Measurements from ENCODE around the gene TSN.

The TSN gene

GRCh38 chr2:121748202-121748601 lies 7.2 kb upstream of the TSN start:
- H3K4me3 ChIP-seq (replicated peaks; ENCODE audit: low read depth, low read length) = no peak overlapping the region
- H3K27me3 ChIP-seq (replicated peaks; ENCODE audit: control insufficient read depth, insufficient read depth, low read length) = no peaks in the 10 kb centered on the region
- peak; percentile 43 for TF ChIP-seq CTCF (IDR thresholded peaks at IDR 0.05; ENCODE audit: insufficient read depth, low read length, poor library complexity, severe bottlenecking)
- no peaks in the 10 kb centered on the region for H3K36me3 ChIP-seq (ENCODE audit: control insufficient read depth, insufficient read depth, low read length)
- no peak for DNase-seq (ENCODE audit: extremely low read depth, insufficient read length)

GRCh38 chr2:121754851-121755236 lies 607 bp upstream of the TSN start:
- no peak for DNase-seq (ENCODE audit: extremely low read depth, insufficient read length)

GRCh38 chr2:121764681-121765228 lies 9.3 kb downstream of the TSN start:
- H3K36me3 ChIP-seq (ENCODE audit: control insufficient read depth, insufficient read depth, low read length) = peaks cover 12% of the 10 kb centered on the region
- no peak for DNase-seq (ENCODE audit: extremely low read depth, insufficient read length)
- TF ChIP-seq CTCF (IDR thresholded peaks at IDR 0.05; ENCODE audit: insufficient read depth, low read length, poor library complexity, severe bottlenecking) = no peak
- H3K4me3 ChIP-seq (replicated peaks; ENCODE audit: low read depth, low read length) = no peak overlapping the region
- no peaks in the 10 kb centered on the region for H3K27me3 ChIP-seq (replicated peaks; ENCODE audit: control insufficient read depth, insufficient read depth, low read length)

More at GRCh38 chr2:121754851-121755236, 607 bp upstream of the TSN start:
- H3K36me3 ChIP-seq (ENCODE audit: control insufficient read depth, insufficient read depth, low read length) = no peaks in the 10 kb centered on the region
- H3K4me3 ChIP-seq (replicated peaks; ENCODE audit: low read depth, low read length) = peak overlapping the region; percentile 98
- no peaks in the 10 kb centered on the region for H3K27me3 ChIP-seq (replicated peaks; ENCODE audit: control insufficient read depth, insufficient read depth, low read length)
- TF ChIP-seq CTCF (IDR thresholded peaks at IDR 0.05; ENCODE audit: insufficient read depth, low read length, poor library complexity, severe bottlenecking) = no peak

GRCh38 chr2:121766624-121767023 lies 11.2 kb downstream of the TSN start:
- no peak for TF ChIP-seq CTCF (IDR thresholded peaks at IDR 0.05; ENCODE audit: insufficient read depth, low read length, poor library complexity, severe bottlenecking)
- Histone ChIP-seq H3K36me3 (ENCODE audit: control insufficient read depth, insufficient read depth, low read length) (peaks cover 10% of the 10 kb centered on the region), H3K27me3 (replicated peaks; ENCODE audit: control insufficient read depth, insufficient read depth, low read length) (no peaks in the 10 kb centered on the region), H3K4me3 (replicated peaks; ENCODE audit: low read depth, low read length) (no peak overlapping the region)
- no peak for DNase-seq (ENCODE audit: extremely low read depth, insufficient read length)

- Histone ChIP-seq H3K4me3 (replicated peaks; ENCODE audit: low read depth, low read length) (no peak overlapping the region), H3K27me3 (replicated peaks; ENCODE audit: control insufficient read depth, insufficient read depth, low read length) (no peaks in the 10 kb centered on the region), H3K36me3 (ENCODE audit: control insufficient read depth, insufficient read depth, low read length) (peaks cover 10% of the 10 kb centered on the region)
- no peak for DNase-seq (ENCODE audit: extremely low read depth, insufficient read length)
- TF ChIP-seq CTCF (IDR thresholded peaks at IDR 0.05; ENCODE audit: insufficient read depth, low read length, poor library complexity, severe bottlenecking) = no peak
Observed at GRCh38 chr2:121768143-121768755, 12.8 kb downstream of the TSN start.

Data from GM06990 (cell line).